Stomach (tissue), 9 donors: ENCODE measurements around the gene FBXO8. TPM values are rescaled to one million over a fixed set of nuclear protein-coding genes. Genes with fewer than 3 reads are reported as not detected.

Experiments used
- DNase-seq, 2 donors: peaks; one replicate each; pipeline versions ENCODE4 v3.0.0 to v3.0.0-alpha.2; 2013 to 2019
- H3K27ac ChIP-seq, 5 donors: fragments of 200-600 bp in 4 of 5; sonication (generic) in 4 of 5; one replicate each; pipeline ENCODE4 v1.5.1; 2013 to 2019; ENCODE audit warnings: mild to moderate bottlenecking in 1 of 5, moderate library complexity in 1 of 5
- H3K27me3 ChIP-seq, 3 donors: fragments of 200-600 bp; sonication (generic); one replicate each; pipeline ENCODE4 v1.5.1; 2017 to 2019; ENCODE audit warnings: mixed run types in 1 of 3
- H3K36me3 ChIP-seq, 4 donors: fragments of 200-600 bp; sonication (generic); 1 replicate in 3 of 4; 2 replicates in 1 of 4; pipeline ENCODE4 v1.5.1; 2016 to 2019
- H3K4me1 ChIP-seq, 4 donors: fragments of 200-600 bp; sonication (generic); one replicate each; pipeline ENCODE4 v1.5.1; 2016 to 2019
- H3K4me3 ChIP-seq, 4 donors: fragments of 200-600 bp; sonication (generic) in 3 of 4; one replicate each; pipeline ENCODE4 v1.5.1; 2016 to 2019; ENCODE audit warnings: mild to moderate bottlenecking in 1 of 4
- H3K9me3 ChIP-seq, 4 donors: fragments of 200-600 bp; sonication (generic); one replicate each; pipeline ENCODE4 v1.5.1; 2016 to 2019
- CTCF ChIP-seq, 7 experiments: fragments of 450-650 bp in 4 of 7; fragments of 200-600 bp in 3 of 7; sonication (generic) in 3 of 7; IDR thresholded peaks; one replicate each; pipeline ENCODE4 v1.5.1; 2016 to 2019; ENCODE audit warnings: antibody characterized with exemption in 7 of 7, control low read depth in 2 of 7, mild to moderate bottlenecking in 1 of 7
- EP300 ChIP-seq: sonication (generic); formaldehyde crosslinking; IDR thresholded peaks from one replicate; pipeline ENCODE4 v1.6.1; 2017; ENCODE audit warnings: antibody characterized with exemption
- POLR2A ChIP-seq, 4 donors: fragments of 450-650 bp; IDR thresholded peaks; one replicate each; pipeline ENCODE4 v1.6.1; 2016; ENCODE audit warnings: antibody characterized with exemption in 4 of 4, control low read depth in 2 of 4, mild to moderate bottlenecking in 1 of 4, moderate library complexity in 1 of 4
- POLR2AphosphoS5 ChIP-seq, 3 donors: sonication (generic); formaldehyde crosslinking; IDR thresholded peaks; one replicate each; pipeline ENCODE4 v1.6.1; 2016; ENCODE audit warnings: antibody characterized with exemption in 3 of 3
- WGBS, 5 donors: extraction: QIAGEN DNeasy Blood & Tissue Kit in 3 of 5; methylation state at CpG; one replicate each; pipeline versions ENCODE4 v1.1.5 to v1.1.7; 2013 to 2018; 5-methylcytosine and 5-hydroxymethylcytosine counted together
- intact Hi-C: fragments of 100-400 bp; cut with DNase I; formaldehyde crosslinking; loops from one replicate; pipeline ENCODE4 v1.15.1; 2023; ENCODE audit warnings: low total_unique reads
- polyA plus RNA-seq, 3 donors: library from polyadenylated mRNA; stranded (reverse); fragments of 200-250 nt; gene quantifications; one replicate each; pipeline ENCODE4 v1.2.3, GENCODE V29; 2013
- total RNA-seq, 5 donors: library from RNA; depleted of rRNA; stranded (reverse); fragments of >200 nt; gene quantifications; one replicate each; pipeline versions ENCODE4 v1.1.0 to v1.2.3, GENCODE V29; 2014 to 2016
- donor health status: healthy with polysubstance abuse.
- donor health status: Bipolar disorder and iron deficiency.
- donor health status: healthy.

The FBXO8 gene
- total and polyA plus RNA-seq, 8 donors = 13.3 to 104 (median 23.3) TPM

GRCh38 chr4:174316954-174317353 lies 33.5 kb upstream of the FBXO8 start:
- H3K4me3 ChIP-seq = no peak overlapping the region
- no peak for TF ChIP-seq POLR2A (IDR thresholded peaks at IDR 0.05)
- TF ChIP-seq EP300 = no peak
- no peak for TF ChIP-seq POLR2AphosphoS5 (IDR thresholded peaks at IDR 0.05)
- TF ChIP-seq CTCF (IDR thresholded peaks at IDR 0.05) = no peak
- no peak overlapping the region for H3K27ac ChIP-seq
- intact Hi-C loops = no loop called here
- H3K9me3 ChIP-seq = no peaks in the 10 kb centered on the region
- WGBS, 5 donors = 48 to 73% (median 67%) methylated on average over 2 of the region's 2 CpGs
- no peaks in the 10 kb centered on the region for H3K4me1 ChIP-seq
- DNase-seq = no peak
- H3K27me3 ChIP-seq = no peaks in the 10 kb centered on the region
- peaks cover 0 to 42% (median 25%) of the 10 kb centered on the region in 4 donors for H3K36me3 ChIP-seq

- TF ChIP-seq POLR2AphosphoS5 (IDR thresholded peaks at IDR 0.05) (no peak), CTCF (IDR thresholded peaks at IDR 0.05) (no peak), POLR2A (IDR thresholded peaks at IDR 0.05) (no peak), EP300 (no peak)
- intact Hi-C loops = no loop called here
- no peaks in the 10 kb centered on the region for H3K4me1 ChIP-seq
- H3K9me3 ChIP-seq = no peaks in the 10 kb centered on the region
- no peak overlapping the region for H3K27ac ChIP-seq
- H3K36me3 ChIP-seq = peaks cover 0 to 46% (median 30%) of the 10 kb centered on the region in 4 donors
- WGBS, 5 donors = 73 to 90% (median 83%) methylated on average over 1 of the region's 1 CpG
- no peaks in the 10 kb centered on the region for H3K27me3 ChIP-seq
- H3K4me3 ChIP-seq = no peak overlapping the region
- DNase-seq = no peak
These were observed 33.1 kb upstream of the FBXO8 start for GRCh38 chr4:174316546-174316945.

DNA sequence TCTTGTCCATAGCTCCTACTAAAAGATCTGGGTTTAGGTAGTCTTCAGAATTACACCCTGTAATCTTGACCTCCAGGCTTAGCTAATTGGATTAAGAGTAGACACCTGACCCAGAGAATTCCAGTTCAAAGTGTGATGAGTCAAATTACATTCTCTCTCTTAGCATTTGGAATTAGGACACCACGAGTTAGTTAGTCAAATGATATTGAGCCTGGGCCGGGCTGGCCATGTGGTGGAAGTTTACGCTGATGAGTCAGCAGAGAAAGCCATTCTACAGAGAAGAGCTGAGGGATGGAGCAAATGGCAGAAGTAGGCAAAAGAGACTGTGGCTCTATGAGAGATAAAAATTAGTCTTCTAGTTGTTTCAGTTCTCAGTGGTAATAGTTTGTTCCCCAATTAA lies 31.3 kb upstream of the FBXO8 start:
- H3K4me1 ChIP-seq = no peaks in the 10 kb centered on the region
- TF ChIP-seq POLR2AphosphoS5 (IDR thresholded peaks at IDR 0.05) (no peak), CTCF (IDR thresholded peaks at IDR 0.05) (no peak), EP300 (no peak), POLR2A (IDR thresholded peaks at IDR 0.05) (no peak)
- 73 to 88% (median 82%) methylated on average over 3 of the region's 3 CpGs for WGBS, 5 donors
- intact Hi-C loops = no loop called here
- H3K4me3 ChIP-seq = no peak overlapping the region
- no peak for DNase-seq
- no peaks in the 10 kb centered on the region for H3K27me3 ChIP-seq
- H3K9me3 ChIP-seq = no peaks in the 10 kb centered on the region
- peaks cover 0 to 55% (median 43%) of the 10 kb centered on the region in 4 donors for H3K36me3 ChIP-seq
- H3K27ac ChIP-seq = no peak overlapping the region

- no peaks in the 10 kb centered on the region for H3K9me3 ChIP-seq
- H3K27ac ChIP-seq = no peak overlapping the region
- WGBS, 5 donors = 93 to 100% (median 96%) methylated on average over 3 of the region's 3 CpGs
- no peaks in the 10 kb centered on the region for H3K4me1 ChIP-seq
- peaks cover 0 to 60% (median 48%) of the 10 kb centered on the region in 4 donors for H3K36me3 ChIP-seq
- no peak overlapping the region for H3K4me3 ChIP-seq
- intact Hi-C loops = no loop called here
- no peaks in the 10 kb centered on the region for H3K27me3 ChIP-seq
- DNase-seq = no peak
- TF ChIP-seq EP300 = no peak
- TF ChIP-seq POLR2A (IDR thresholded peaks at IDR 0.05) = no peak
- no peak for TF ChIP-seq POLR2AphosphoS5 (IDR thresholded peaks at IDR 0.05)
- no peak for TF ChIP-seq CTCF (IDR thresholded peaks at IDR 0.05)
These were observed 30.8 kb upstream of the FBXO8 start for GRCh38 chr4:174314274-174314673.
